AG09319 (cell line): ENCODE data around the gene FOXK1.
"Not testable (repeated sequence)": the region's sequence is repeated elsewhere in the genome, so short reads cannot be mapped to it uniquely, and the experiment has no call there.

ENCODE experiments used
- DNase-seq: peaks from one replicate; pipeline ENCODE4 v3.0.0-alpha.2; 2010; ENCODE audit warnings: low read depth; ENCODE audit errors: extremely low read depth
- TF ChIP-seq, protein P1 (sequence below): IDR thresholded peaks from 2 replicates; pipeline ENCODE4 v1.5.1; 2011; ENCODE audit warnings: low read depth, mild to moderate bottlenecking, inconsistent platforms, low read length, moderate library complexity

The FOXK1 gene

DNA sequence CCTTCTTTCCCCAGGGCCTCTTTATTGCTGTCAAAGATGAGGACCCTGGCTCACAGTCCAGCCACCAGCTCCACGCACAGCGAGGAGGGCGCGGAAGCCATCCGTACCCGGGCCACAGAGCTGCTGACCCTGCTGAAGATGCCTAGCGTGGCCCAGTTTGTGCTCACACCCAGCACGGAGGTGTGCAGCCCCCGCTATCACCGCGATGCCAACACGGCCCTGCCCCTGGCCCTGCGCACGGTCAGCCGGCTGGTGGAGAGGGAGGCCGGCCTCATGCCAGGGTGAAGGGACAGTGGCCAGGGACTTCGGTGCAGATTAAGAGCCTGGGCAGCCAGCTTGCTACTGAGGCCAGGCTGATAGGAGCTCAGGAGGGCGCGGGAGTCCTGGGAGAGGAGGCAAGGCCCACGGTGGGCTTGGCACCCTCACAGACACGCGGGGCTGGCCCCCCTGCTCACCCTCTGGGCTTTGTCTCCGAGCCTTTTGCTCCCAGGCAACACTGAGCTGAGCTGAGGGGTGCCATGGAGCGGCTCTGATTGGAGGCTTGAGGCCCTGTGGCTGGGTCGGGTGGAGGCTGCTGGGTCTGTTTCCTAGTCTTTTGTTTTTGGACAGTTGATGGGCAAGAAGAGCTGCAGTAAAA, 109.1 kb downstream of the FOXK1 start:
- TF ChIP-seq, protein P1, sequence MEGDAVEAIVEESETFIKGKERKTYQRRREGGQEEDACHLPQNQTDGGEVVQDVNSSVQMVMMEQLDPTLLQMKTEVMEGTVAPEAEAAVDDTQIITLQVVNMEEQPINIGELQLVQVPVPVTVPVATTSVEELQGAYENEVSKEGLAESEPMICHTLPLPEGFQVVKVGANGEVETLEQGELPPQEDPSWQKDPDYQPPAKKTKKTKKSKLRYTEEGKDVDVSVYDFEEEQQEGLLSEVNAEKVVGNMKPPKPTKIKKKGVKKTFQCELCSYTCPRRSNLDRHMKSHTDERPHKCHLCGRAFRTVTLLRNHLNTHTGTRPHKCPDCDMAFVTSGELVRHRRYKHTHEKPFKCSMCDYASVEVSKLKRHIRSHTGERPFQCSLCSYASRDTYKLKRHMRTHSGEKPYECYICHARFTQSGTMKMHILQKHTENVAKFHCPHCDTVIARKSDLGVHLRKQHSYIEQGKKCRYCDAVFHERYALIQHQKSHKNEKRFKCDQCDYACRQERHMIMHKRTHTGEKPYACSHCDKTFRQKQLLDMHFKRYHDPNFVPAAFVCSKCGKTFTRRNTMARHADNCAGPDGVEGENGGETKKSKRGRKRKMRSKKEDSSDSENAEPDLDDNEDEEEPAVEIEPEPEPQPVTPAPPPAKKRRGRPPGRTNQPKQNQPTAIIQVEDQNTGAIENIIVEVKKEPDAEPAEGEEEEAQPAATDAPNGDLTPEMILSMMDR: no peak
- DNase-seq: no peak

DNA sequence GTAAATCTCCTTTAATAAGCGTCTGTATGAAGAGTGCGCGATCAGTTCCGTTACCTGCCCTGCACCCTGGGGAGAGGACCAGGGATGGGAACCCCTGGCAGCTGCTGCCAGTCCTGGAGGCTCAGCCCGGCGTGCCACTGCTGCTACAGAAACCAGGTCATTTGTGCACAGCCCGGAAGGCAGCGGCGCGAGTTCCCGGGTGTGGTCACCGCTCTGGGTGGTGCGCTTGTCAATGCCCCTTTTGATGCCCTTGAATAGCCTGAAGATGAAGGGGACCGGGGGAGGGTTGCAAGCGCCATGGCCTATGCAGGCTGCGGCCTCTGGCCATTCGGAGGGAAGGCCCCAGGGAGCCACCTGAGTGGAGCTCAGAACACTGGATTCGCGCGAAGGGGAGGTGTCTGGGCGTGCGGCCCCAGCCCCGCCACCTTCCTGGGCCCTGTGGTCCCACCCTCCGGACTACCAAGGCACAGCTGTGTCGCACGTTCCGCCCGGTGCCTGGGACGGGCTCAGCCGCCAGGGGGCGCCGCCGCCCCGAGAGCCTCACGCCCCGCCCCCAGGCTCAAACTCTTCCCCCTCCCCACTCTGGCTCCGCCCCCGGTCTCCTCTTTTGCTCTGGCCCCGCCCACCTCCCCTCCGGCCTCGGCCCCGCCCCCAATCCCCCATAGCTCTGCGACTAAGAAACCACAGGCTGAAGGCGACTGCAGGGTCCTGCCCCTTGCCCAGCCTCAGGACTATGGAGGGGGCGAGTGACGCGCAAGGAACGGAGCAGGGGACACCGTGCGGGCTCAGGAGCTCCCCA, 109.8 kb downstream of the FOXK1 start:
- TF ChIP-seq, protein P1: peak; percentile 64
- DNase-seq: peak; percentile 8

DNA sequence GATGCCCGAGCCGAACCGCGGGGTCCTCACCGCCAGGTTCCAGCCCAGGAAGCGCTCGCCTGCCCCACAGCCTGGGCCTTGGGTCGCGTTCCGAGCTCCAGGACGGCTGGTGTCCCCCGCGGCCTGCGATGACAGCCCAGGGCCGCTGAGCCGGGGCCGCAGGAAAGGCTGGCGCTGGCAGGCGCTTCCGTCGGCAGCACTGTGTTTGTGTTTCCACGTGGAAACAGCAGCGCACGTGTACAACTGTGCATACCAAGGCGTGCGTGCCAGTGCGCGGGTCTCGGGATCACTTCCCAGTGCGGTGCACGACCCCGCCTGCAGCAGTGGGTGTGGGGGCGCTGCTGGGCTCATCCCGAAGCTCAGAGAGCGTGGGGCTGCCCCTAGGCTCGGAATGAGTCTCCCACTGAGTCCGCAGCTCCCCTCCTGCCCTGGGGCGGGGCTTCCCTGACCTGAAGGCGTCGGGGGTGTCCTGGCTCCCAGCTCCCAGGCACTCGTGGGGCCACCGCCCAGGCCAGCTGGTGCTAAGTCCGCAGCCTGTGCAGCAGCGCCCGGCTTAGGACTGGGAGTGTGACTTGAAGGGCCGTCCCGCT, 110.5 kb downstream of the FOXK1 start:
- no peak for DNase-seq

DNA sequence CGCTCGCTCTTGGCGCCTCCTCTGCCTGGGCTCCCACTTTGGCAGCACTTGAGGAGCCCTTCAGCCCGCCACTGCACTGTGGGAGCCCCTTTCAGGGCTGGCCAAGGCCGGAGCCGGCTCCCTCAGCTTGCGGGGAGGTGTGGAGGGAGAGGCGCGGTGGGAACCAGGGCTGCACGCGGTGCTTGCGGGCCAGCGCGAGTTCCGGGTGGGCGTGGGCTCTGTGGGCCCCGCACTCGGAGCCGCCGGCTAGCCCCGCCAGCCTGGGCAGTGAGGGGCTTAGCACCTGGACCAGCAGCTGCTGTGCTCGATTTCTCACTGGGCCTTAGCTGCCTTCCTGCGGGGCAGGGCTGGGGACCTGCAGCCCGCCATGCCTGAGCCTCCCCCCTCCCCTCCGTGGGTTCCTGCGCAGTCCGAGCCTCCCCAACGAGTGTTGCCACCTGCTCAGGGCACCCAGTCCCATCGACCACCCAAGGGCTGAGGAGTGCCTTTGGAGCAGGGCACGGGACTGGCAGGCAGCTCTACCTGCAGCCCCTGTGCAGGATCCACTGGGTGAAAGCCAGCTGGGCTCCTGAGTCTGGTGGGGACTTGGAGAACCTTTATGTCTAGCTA, 111.4 kb downstream of the FOXK1 start:
- DNase-seq: not testable (repeated sequence)

More for the DNA sequence above, 110.5 kb downstream of the FOXK1 start:
- TF ChIP-seq, protein P1: no peak

DNA sequence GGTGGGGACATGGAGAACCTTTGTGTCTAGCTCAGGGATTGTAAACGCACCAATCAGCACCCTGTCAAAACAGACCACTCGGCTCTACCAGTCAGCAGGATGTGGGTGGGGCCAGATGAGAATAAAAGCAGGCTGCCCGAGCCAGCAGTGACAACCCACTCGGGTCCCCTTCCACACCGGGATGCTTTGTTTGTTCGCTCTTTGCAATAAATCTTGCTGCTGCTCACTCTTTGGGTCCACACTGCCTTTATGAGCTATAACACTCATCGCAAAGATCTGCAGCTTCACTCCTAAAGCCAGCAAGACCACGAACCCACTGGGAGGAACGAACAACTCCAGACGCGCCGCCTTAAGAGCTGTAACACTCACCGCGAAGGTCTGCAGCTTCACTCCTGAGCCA, 112.1 kb downstream of the FOXK1 start:
- not testable (repeated sequence) for DNase-seq

DNA sequence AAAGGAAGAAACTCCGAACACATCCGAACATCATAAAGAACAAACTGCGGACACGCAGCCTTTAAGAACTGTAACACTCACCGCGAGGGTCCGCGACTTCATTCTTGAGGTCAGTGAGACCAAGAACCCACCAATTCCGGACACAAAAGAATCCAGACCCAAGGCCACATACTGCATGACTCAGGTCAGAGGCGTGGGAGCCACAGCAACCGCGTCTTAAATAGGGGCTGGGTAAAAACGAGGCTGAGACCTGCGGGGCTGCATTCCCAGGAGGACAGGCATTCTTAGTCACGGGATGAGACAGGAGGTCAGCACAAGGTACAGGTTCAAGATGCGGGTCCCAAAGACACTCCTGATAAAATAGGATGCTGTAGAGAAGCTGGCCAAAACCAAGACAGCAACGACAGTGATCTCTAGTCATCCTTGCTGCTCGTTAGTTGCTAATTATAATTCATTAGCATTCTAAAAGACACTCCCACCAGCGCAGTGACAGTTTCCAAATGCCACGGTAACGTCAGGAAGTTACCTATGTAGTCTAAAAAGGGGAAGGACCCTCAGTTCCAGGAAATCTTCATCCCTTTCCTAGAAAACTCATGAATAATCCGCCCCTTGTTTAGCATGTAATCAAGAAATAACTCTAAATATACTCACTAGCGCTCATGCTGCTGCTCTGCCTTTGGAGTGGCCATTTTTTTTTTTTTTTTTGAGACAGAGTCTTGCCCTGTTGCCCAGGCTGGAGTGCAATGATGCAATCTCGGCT, 112.7 kb downstream of the FOXK1 start:
- no peak for DNase-seq
- TF ChIP-seq, protein P1: no peak

DNA sequence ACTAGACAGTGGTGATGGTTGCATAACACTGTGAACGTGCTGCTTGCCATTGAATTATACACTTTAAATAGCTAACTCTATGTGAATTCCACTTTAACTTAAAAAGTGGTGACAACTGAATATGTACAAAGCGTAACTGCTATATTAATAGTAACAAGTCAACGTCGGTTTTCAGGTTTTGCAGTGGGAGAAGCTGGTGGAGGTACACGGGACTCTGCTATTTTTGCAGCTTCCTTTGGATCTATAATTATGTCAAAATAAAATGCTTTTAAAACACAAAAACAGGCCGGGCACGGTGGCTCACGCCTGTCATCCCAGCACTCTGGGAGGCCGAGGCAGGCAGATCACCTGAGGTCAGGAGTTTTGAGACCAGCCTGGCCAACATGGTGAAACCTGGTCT, 114.4 kb downstream of the FOXK1 start:
- no peak for DNase-seq
- TF ChIP-seq, protein P1: no peak
